Measurements from ENCODE around the gene RNF113B. TPM values are rescaled to one million over a fixed set of nuclear protein-coding genes. Genes with fewer than 3 reads are reported as not detected.

The RNF113B gene
- total and polyA plus RNA-seq, 2 of the 13 experiments (the other 11 are each of a cell fraction or from before 2014, with no cell fraction given), result not detected

GRCh38 chr13:98173431-98174152, 3.5 kb downstream of the RNF113B start (continued):
- TF ChIP-seq, protein P1, sequence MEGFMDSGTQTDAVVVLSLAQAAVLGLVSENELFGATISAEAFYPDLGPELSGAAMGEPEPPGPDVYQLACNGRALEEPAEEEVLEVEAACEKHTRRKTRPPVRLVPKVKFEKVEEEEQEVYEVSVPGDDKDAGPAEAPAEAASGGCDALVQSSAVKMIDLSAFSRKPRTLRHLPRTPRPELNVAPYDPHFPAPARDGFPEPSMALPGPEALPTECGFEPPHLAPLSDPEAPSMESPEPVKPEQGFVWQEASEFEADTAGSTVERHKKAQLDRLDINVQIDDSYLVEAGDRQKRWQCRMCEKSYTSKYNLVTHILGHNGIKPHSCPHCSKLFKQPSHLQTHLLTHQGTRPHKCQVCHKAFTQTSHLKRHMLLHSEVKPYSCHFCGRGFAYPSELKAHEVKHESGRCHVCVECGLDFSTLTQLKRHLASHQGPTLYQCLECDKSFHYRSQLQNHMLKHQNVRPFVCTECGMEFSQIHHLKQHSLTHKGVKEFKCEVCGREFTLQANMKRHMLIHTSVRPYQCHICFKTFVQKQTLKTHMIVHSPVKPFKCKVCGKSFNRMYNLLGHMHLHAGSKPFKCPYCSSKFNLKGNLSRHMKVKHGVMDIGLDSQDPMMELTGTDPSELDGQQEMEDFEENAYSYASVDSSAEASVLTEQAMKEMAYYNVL (CRISPR knock-in tag; IDR thresholded peaks at IDR 0.05; ENCODE audit: borderline replicate concordance), result no peak
- TF ChIP-seq, protein P2, sequence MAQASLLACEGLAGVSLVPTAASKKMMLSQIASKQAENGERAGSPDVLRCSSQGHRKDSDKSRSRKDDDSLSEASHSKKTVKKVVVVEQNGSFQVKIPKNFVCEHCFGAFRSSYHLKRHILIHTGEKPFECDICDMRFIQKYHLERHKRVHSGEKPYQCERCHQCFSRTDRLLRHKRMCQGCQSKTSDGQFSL (CRISPR knock-in tag; IDR thresholded peaks at IDR 0.05), result no peak
- TF ChIP-seq, protein P3, sequence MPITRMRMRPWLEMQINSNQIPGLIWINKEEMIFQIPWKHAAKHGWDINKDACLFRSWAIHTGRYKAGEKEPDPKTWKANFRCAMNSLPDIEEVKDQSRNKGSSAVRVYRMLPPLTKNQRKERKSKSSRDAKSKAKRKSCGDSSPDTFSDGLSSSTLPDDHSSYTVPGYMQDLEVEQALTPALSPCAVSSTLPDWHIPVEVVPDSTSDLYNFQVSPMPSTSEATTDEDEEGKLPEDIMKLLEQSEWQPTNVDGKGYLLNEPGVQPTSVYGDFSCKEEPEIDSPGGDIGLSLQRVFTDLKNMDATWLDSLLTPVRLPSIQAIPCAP (CRISPR knock-in tag; IDR thresholded peaks at IDR 0.05; ENCODE audit: low read depth), result no peak
- TF ChIP-seq RORA (CRISPR knock-in tag; IDR thresholded peaks at IDR 0.05) (no peak), ZFYVE20 (CRISPR knock-in tag; IDR thresholded peaks at IDR 0.05; ENCODE audit: borderline replicate concordance, low read depth) (no peak), WIZ (CRISPR knock-in tag; IDR thresholded peaks at IDR 0.05) (no peak), PAF1 (CRISPR knock-in tag; IDR thresholded peaks at IDR 0.05) (no peak), ZNF891 (CRISPR knock-in tag; IDR thresholded peaks at IDR 0.05) (no peak), ATF5 (CRISPR knock-in tag; IDR thresholded peaks at IDR 0.05; ENCODE audit: low read depth) (no peak), ZNF281 (CRISPR knock-in tag; IDR thresholded peaks at IDR 0.05; ENCODE audit: borderline replicate concordance) (no peak; the same call in 1 of the 2 replicates), NR2C2 (CRISPR knock-in tag; IDR thresholded peaks at IDR 0.05; ENCODE audit: borderline replicate concordance) (peak; percentile 81), MYPOP (CRISPR knock-in tag; IDR thresholded peaks at IDR 0.05) (peak; percentile 66; the same call in 1 of the 2 replicates), STAT5B (CRISPR knock-in tag; IDR thresholded peaks at IDR 0.05) (no peak), HOXD1 (CRISPR knock-in tag; IDR thresholded peaks at IDR 0.05) (no peak), NR3C1 (CRISPR knock-in tag; IDR thresholded peaks at IDR 0.05) (no peak), ZSCAN20 (CRISPR knock-in tag; IDR thresholded peaks at IDR 0.05; ENCODE audit: borderline replicate concordance) (no peak), ZNF850 (CRISPR knock-in tag; conservative IDR thresholded peaks at IDR 0.05) (no peak), MTA3 (CRISPR knock-in tag; IDR thresholded peaks at IDR 0.05) (no peak), CERS6 (CRISPR knock-in tag; IDR thresholded peaks at IDR 0.05) (no peak), ZNF331 (CRISPR knock-in tag; IDR thresholded peaks at IDR 0.05) (peak; percentile 49; the same call in 1 of the 2 replicates), TBP (CRISPR knock-in tag; IDR thresholded peaks at IDR 0.05) (no peak)
